Stimulated activated CD8-positive, alpha-beta memory T cell treated with anti-CD3 and anti-CD28 coated beads, Interleukin-12 subunit alpha, Interleukin-12 subunit beta, amount 100 ng/mL, for 24 hours (primary cell): ENCODE data around the gene TMEM240.
"Not testable (repeated sequence)": the region's sequence is repeated elsewhere in the genome, so short reads cannot be mapped to it uniquely, and the experiment has no call there.

ENCODE experiments used
- DNase-seq: peaks from one replicate; pipeline ENCODE4 v3.0.0-alpha.2; 2020; ENCODE audit errors: extremely low read depth

Gene TMEM240

GRCh38 chr1:1540818-1541628, 599 bp upstream of the TMEM240 start:
- DNase-seq = no peak

GRCh38 chr1:1539310-1540089, 924 bp downstream of the TMEM240 start:
- no peak for DNase-seq

GRCh38 chr1:1538989-1539309, 1.5 kb downstream of the TMEM240 start:
- no peak for DNase-seq

DNA sequence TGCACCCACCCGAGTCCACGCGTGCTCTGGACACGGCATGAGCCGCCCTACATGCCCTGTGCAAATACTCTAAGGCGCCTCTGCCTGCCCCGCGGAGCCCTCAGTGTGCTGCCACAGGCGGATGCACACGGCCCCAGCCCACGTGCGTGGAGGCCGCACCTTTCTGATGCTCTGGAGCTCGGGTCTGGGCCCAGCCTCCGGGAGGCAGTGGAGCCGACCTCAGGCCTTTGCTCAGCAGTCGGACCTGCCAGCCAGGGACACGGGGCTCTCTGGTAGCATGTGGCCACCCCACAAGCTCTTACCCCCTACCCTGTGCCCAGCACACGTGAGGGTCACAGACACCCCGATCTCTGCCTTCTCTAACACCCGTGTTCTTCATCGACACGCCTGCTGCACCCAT, 2.1 kb downstream of the TMEM240 start:
- no peak for DNase-seq

- no peak for DNase-seq
These were observed 2.7 kb downstream of the TMEM240 start for GRCh38 chr1:1537626-1538250.

- DNase-seq = no peak
These were observed 3.4 kb downstream of the TMEM240 start for GRCh38 chr1:1536938-1537546.

- no peak for DNase-seq
These were observed 4.1 kb downstream of the TMEM240 start for GRCh38 chr1:1536019-1536937.

GRCh38 chr1:1535201-1536018, 5.0 kb downstream of the TMEM240 start:
- DNase-seq = no peak

GRCh38 chr1:1534401-1535154, 5.8 kb downstream of the TMEM240 start:
- DNase-seq = no peak

DNA sequence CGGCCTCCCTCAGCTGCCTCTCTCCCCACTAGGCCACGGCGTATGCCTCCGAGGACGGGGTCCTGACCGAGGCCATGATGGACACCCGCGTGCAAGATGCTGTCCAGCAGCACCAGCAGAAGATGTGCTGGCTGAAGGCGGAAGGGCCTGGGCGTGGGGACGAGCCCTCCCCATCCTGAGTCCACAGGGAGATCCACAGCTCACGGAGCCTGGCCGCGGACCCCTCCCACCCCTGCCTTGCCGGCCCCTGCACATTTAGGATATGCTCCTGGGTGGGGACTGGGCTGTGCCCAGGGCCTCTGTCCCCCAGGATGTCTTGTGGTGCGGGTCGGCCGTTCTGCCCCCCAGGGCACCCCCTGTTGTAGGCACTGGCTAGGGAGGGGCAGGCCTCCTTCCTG, 6.5 kb downstream of the TMEM240 start:
- not testable (repeated sequence) for DNase-seq

GRCh38 chr1:1533176-1533893, 7.1 kb downstream of the TMEM240 start:
- not testable (repeated sequence) for DNase-seq

DNA sequence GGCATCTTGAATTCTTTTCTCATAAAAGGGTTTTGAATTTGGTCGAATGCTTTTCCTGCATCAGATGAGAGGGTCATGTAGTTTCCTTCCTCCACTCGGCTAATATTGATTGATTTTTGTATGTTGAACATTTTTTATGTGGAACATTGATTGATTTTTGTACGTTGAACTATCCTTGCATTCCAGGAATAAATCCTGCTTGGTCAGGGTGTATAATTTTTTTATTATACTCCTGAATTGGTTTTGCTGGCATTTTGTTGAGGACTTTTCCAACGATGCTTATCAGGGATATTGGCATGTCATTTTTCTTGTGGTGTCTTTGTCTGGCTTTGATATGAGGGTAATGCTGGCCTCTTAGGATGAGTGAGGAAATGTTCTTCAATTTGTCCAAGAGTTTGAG, 8.5 kb downstream of the TMEM240 start:
- no peak for DNase-seq

- DNase-seq = no peak
These were observed 10.5 kb downstream of the TMEM240 start for GRCh38 chr1:1529936-1530335.

GRCh38 chr1:1529321-1529720, 11.1 kb downstream of the TMEM240 start:
- DNase-seq = no peak

DNA sequence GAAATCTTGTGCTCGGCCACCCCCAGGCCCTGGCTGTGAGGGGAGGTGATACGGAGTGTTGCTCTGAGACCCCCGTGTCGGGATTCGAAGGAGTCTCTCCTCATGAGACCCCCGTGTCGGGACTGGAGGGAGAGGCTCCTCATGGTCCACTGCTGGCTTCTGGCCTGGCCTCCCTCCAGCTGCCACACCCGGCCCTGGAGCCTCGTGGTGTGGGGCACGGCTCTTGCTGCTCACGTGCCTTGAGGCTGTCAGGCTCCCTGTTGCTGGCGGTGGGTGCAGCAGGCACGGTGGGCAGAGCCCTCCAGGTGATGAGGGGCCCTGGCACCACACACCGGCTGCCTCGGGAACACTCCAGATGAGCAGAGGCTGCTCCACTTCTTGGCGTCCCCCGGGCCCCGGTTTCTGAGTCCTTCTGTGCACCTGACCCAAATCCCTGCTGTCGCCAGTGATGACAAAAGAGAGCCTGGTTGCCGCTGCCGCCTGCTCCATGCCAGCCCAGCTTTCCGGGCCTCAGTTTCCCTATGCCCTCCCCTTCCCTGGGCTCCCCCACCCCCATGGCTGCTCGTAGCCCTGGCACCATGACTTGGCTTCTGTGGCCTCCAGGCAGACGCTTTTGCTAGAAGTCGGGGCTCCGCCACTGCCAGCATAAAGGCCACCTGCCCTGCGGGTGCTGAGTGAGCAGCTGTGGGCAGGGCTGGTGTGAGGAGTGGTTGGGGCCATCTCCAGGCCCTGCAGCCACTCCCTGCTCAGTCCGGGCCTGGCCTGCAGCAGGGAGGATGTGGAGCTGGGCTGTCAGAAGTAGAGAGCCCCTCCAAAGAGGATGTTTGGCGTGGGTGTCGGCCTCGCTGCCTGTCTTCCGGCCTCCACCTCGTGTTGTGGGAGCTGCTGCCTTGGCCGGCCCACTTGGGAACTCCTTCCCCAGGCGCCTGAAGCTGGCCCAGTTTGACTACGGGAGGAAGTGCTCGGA, 11.8 kb downstream of the TMEM240 start:
- no peak for DNase-seq

DNA sequence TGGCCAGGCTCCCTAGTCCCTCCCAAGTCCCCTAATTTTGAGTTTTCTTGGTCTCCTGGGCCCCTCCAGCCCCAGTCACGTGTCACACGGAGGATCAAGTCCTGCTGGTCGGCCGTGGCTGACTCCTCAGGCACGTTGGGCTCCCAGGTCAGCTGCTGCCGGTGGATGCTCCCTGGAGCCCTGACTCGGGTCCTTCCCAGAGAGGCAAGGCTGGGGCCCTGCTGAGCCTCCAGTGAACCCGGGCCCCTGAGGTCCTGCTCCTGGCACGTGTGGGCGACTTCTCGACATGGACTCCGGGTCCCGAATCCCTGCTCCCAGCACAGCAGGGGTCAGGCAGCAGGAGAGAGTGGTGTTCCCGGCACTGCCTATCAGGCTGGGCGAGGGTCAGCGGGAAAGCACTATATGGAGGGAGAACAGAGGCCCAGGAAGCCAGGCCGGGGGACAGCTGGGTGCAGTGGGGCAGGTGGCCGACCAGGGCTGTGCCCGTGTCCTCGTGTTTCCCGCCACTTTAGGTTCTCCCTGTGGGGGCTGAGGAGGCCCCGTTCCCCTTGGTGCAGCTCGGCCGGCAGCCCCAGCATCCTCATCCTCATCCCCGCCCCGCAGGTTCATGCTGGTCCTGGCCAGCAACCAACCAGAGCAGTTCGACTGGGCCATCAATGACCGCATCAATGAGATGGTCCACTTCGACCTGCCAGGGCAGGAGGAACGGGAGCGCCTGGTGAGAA, 13.2 kb downstream of the TMEM240 start:
- DNase-seq = no peak

DNA sequence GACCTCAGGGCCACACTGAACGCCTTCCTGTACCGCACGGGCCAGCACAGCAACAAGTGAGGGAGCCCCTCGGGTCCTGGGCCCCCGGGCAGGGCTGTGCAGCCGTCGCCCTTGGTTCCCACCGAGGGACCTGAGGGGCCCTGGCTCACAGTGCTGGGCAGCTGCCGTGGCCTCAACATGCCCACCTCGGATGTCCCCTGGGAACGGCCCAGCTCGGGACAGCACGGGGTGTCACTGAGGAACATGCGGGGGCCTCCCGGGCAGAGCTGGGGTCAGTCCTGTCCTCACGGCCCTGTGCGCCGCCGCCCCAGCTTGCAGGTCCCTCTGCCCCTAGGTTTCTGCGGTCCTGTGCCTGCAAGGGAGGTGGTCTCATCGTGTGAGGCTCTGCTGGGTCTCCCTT, 13.9 kb downstream of the TMEM240 start:
- not testable (repeated sequence) for DNase-seq
